ENCODE data around the gene GEN1.

GRCh38 chr2:17708501-17708900, 45.4 kb upstream of the GEN1 start:
- TF ChIP-seq CTCF (conservative IDR thresholded peaks at IDR 0.05; ENCODE audit: low read length) (no peak), EZH2phosphoT487 (IDR thresholded peaks at IDR 0.05; ENCODE audit: borderline replicate concordance) (no peak)
